ENCODE measurements around the gene HBA2.
"Not testable (repeated sequence)": the region's sequence is repeated elsewhere in the genome, so short reads cannot be mapped to it uniquely, and the experiment has no call there.

Gene HBA2

GRCh38 chr16:194516-194915 lies 21.8 kb downstream of the HBA2 start:
- no peak for DNase-seq (ENCODE audit: low read depth, low spot score)

DNA sequence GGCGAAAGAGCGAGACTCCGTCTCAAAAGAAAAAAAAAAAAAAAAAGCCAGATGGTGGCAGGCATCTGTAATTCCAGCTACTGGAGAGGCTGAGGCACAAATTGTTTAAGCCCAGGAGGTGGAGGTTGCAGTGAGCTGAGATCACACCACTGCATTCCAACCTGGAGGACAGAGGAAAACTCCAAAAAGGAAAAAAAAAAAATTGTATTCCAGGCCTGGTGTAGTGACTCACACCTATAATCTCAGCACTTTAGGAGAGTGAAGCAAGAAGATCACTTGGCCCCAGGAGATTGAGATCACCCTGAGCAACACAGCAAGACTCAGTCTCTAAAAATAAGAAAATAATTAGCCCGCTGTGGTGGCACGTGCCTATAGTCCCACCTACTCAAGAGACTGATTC lies 27.7 kb downstream of the HBA2 start:
- no peak for DNase-seq (ENCODE audit: low read depth, low spot score)

DNA sequence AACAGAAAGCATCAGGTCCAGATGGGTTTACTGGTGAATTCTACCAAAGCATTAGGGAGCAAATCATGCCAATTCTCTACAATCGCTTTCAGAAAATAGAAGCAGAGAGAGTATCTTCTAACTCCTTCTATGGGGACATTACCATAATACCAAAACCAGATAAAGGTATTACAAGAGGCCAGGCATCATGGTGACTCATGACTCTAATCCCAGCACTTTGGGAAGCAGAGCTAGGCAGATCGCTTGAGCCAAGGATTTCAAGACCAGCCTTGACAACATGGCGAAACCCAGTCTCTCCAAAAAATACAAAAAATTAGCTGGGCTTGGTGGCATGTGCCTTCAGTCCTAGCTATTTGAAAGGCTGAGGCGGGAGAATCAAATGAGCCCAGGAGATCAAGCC lies 30.6 kb downstream of the HBA2 start:
- no peak for DNase-seq (ENCODE audit: low read depth, low spot score)

DNA sequence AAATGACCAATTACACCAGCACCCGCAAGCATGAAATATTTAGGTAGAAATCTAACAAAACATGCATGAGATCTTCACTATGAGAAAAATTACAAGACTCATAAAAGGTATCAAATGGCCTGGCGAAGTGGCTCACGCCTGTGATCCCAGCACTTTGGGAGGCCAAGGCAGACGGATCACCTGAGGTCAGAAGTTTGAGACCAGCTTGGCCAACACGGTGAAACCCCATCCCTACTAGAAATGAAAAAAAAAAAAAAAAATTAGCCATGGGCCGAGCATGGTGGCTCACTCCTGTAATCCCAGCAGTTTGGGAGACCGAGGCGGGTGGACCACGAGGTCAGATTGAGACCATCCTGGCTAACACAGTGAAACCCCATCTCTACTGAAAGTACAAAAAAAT lies 31.4 kb downstream of the HBA2 start:
- not testable (repeated sequence) for DNase-seq (ENCODE audit: low read depth, low spot score)

- not testable (repeated sequence) for DNase-seq (ENCODE audit: low read depth, low spot score)
Measured at GRCh38 chr16:209359-209758, 36.7 kb downstream of the HBA2 start.

- not testable (repeated sequence) for DNase-seq (ENCODE audit: low read depth, low spot score)
Measured at GRCh38 chr16:211631-212180, 39.0 kb downstream of the HBA2 start.

DNA sequence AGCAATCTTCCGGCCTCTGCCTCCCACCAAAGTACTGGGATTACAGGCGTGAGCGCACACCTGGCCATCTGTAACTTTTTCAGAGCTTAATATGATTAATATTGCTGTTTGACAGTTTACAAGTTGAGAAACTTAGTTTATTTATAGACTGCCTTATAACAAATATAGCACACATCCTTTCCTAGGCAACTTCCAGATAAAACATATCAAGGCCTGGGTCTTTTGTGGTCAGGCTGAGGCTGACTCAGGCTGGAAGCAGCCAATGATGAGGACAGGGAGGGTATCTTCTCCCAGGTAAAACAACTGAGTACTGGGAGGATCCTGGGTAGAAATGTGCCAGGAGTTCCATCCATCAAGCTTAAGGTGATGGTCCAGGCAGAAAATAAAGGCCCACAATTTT lies 40.3 kb downstream of the HBA2 start:
- no peak for DNase-seq (ENCODE audit: low read depth, low spot score)

DNA sequence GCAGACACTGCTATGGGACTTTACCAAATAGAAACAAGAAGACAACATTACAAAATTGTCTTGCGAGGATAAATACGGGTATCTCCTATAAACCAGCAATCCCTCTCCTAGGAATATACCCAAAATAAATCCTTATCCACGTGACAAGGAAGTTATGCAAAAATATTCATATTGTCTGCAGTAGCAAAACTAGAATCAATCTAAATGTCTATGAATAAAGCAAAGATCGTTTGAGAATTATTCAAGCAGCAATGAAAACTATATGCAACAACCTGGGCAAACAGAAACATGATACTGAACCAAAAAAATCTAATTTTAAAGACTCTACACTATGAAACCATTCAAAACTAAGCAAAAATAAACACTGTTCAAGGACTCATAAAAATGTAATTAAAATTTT lies 47.3 kb downstream of the HBA2 start:
- DNase-seq (ENCODE audit: low read depth, low spot score), result no peak
